ENCODE results near the gene PIK3R2.

The PIK3R2 gene

DNA sequence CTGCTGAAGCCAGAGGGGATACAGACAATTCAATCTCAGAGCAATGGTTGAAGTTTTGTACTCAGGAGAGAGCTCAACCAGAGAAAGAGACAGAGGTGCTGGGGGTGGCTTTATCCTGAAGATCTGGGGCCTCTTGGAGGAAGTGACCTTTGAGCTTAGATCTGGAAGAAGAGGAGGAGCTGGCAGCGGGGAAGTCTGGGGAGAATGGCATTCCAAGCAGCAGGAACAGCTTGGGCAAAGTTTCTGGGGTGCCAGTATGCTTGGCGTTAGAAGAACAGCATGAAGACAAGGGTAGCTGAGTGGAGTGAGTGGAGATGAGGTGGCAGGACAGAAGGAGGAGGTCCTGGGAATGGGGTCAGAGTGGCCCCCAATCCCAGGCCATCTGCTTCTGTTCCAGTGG, 44.1 kb upstream of the PIK3R2 start:
- TF ChIP-seq, protein P1, sequence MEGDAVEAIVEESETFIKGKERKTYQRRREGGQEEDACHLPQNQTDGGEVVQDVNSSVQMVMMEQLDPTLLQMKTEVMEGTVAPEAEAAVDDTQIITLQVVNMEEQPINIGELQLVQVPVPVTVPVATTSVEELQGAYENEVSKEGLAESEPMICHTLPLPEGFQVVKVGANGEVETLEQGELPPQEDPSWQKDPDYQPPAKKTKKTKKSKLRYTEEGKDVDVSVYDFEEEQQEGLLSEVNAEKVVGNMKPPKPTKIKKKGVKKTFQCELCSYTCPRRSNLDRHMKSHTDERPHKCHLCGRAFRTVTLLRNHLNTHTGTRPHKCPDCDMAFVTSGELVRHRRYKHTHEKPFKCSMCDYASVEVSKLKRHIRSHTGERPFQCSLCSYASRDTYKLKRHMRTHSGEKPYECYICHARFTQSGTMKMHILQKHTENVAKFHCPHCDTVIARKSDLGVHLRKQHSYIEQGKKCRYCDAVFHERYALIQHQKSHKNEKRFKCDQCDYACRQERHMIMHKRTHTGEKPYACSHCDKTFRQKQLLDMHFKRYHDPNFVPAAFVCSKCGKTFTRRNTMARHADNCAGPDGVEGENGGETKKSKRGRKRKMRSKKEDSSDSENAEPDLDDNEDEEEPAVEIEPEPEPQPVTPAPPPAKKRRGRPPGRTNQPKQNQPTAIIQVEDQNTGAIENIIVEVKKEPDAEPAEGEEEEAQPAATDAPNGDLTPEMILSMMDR (IDR thresholded peaks at IDR 0.05; ENCODE audit: insufficient read depth, low read length, poor library complexity, severe bottlenecking) = no peak
- TF ChIP-seq EZH2phosphoT487 (conservative IDR thresholded peaks at IDR 0.05; ENCODE audit: low read length) = no peak
- Histone ChIP-seq H3K27ac (ENCODE audit: low read depth, low read length) (peak overlapping the region; percentile 87), H3K9me2 (replicated peaks; ENCODE audit: insufficient read depth, low read length) (no peaks in the 10 kb centered on the region), H3F3A (ENCODE audit: insufficient read depth) (peaks cover 56% of the 10 kb centered on the region), H3K4me3 (ENCODE audit: insufficient read depth, low read length, poor library complexity, severe bottlenecking) (no peak overlapping the region), H2AFZ (ENCODE audit: low read depth, low read length, severe bottlenecking) (no peak overlapping the region), H3K27me3 (ENCODE audit: low read length) (no peaks in the 10 kb centered on the region), H3K79me2 (ENCODE audit: insufficient read depth, low read length) (peaks cover 3% of the 10 kb centered on the region; the same call in 1 of the 2 replicates), H4K20me1 (ENCODE audit: low read depth, low read length) (no peaks in the 10 kb centered on the region), H3K9ac (ENCODE audit: low read length) (peak overlapping the region; percentile 71), H3K4me2 (ENCODE audit: low read depth, low read length, poor library complexity, severe bottlenecking) (peak overlapping the region; percentile 91), H3K9me3 (ENCODE audit: insufficient read depth, low read length) (no peaks in the 10 kb centered on the region), H3K36me3 (ENCODE audit: low read length) (no peaks in the 10 kb centered on the region)

DNA sequence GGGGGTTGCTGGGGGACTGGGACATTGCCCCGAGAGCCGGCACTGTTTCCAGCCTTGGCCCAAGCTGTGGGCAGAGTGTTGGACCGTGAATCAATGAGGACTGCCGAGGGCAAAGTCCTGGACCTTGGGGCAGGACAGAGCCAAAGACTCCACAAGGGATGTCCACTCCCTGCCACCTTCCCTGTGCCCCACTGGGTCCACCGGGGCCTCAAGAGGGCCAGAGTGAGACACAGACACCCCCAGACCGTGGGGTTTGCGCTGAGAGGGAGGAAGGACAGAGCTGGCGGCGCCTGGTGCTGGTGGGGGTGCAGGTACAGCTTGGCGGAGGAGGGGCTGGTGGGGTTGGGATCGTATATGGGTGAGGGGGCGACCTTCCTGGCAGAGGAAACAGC, 43.6 kb upstream of the PIK3R2 start:
- Histone ChIP-seq H3K9me3 (ENCODE audit: insufficient read depth, low read length) (no peaks in the 10 kb centered on the region), H3F3A (ENCODE audit: insufficient read depth) (peaks cover 53% of the 10 kb centered on the region), H3K9me2 (replicated peaks; ENCODE audit: insufficient read depth, low read length) (no peaks in the 10 kb centered on the region), H3K4me3 (ENCODE audit: insufficient read depth, low read length, poor library complexity, severe bottlenecking) (peak overlapping the region; percentile 70), H3K27me3 (ENCODE audit: low read length) (no peaks in the 10 kb centered on the region), H3K9ac (ENCODE audit: low read length) (peak overlapping the region; percentile 71), H3K36me3 (ENCODE audit: low read length) (no peaks in the 10 kb centered on the region), H3K79me2 (ENCODE audit: insufficient read depth, low read length) (peaks cover 3% of the 10 kb centered on the region; the same call in 1 of the 2 replicates), H3K27ac (ENCODE audit: low read depth, low read length) (peak overlapping the region; percentile 87), H4K20me1 (ENCODE audit: low read depth, low read length) (no peaks in the 10 kb centered on the region), H2AFZ (ENCODE audit: low read depth, low read length, severe bottlenecking) (no peak overlapping the region), H3K4me2 (ENCODE audit: low read depth, low read length, poor library complexity, severe bottlenecking) (peak overlapping the region; percentile 91)
- no peak for TF ChIP-seq EZH2phosphoT487 (conservative IDR thresholded peaks at IDR 0.05; ENCODE audit: low read length)
- TF ChIP-seq, protein P1 (IDR thresholded peaks at IDR 0.05; ENCODE audit: insufficient read depth, low read length, poor library complexity, severe bottlenecking) = no peak

DNA sequence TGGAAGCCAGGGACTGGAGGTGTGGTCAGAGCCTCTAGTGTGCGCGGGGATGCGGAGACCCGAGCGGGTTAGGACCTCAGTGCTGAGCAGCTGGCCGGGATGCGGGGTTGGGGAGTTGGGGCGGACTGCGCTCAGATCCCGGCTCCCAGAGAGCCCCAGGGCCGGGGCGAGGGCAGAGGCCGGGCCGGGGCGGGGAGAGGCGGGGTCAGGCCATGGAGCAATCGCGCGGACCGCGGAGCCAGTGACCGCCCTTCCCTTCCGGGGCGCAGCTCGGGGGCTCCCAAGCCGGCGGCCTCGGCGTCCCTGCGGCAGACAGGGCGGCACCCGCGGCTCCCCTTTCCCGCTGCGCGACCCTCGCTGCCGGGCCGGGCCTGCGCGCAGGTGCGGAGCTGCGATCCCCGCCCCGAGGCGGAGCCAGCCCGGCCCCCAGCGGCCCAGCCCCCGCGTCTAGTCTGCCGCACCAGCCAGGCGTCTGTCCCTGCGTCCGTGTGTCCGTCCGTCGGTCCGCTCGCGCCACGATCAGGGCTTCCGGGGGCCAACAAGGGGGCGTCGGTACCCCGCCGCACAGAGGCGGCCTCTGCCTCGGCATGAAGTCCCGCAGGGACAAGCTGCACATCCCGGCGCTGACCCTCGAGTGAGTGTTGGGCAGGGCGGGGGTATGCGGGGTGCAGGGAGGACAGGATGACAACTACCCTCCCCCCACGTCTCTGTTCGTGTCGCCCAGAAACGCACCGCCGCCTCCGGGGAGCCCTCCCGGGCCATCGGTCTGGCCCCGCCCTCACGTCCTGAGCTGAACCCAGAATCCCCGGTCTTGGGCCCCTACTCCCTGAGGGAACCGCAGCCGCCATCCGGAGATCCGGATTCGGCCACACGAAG, 43.0 kb upstream of the PIK3R2 start:
- Histone ChIP-seq H3K4me2 (ENCODE audit: low read depth, low read length, poor library complexity, severe bottlenecking) (peak overlapping the region; percentile 91), H3K27ac (ENCODE audit: low read depth, low read length) (peak overlapping the region; percentile 87), H3K4me3 (ENCODE audit: insufficient read depth, low read length, poor library complexity, severe bottlenecking) (peak overlapping the region; percentile 70), H2AFZ (ENCODE audit: low read depth, low read length, severe bottlenecking) (no peak overlapping the region), H3K9me2 (replicated peaks; ENCODE audit: insufficient read depth, low read length) (no peaks in the 10 kb centered on the region), H3K79me2 (ENCODE audit: insufficient read depth, low read length) (peaks cover 3% of the 10 kb centered on the region; the same call in 1 of the 2 replicates), H3K36me3 (ENCODE audit: low read length) (no peaks in the 10 kb centered on the region), H4K20me1 (ENCODE audit: low read depth, low read length) (no peaks in the 10 kb centered on the region), H3K27me3 (ENCODE audit: low read length) (no peaks in the 10 kb centered on the region), H3K9ac (ENCODE audit: low read length) (peak overlapping the region; percentile 71), H3F3A (ENCODE audit: insufficient read depth) (peaks cover 48% of the 10 kb centered on the region), H3K9me3 (ENCODE audit: insufficient read depth, low read length) (no peaks in the 10 kb centered on the region)
- TF ChIP-seq EZH2phosphoT487 (conservative IDR thresholded peaks at IDR 0.05; ENCODE audit: low read length) = no peak

Measured in SU-DHL-6 (cell line).